ENCODE measurements around the gene CDC42. TPM values are rescaled to one million over a fixed set of nuclear protein-coding genes. Genes with fewer than 3 reads are reported as not detected.

Gene CDC42
- total and polyA plus RNA-seq, 9 of the 15 experiments (the other 6 are each of a cell fraction or from before 2014, with no cell fraction given): 186 to 398 (median 325) TPM

DNA sequence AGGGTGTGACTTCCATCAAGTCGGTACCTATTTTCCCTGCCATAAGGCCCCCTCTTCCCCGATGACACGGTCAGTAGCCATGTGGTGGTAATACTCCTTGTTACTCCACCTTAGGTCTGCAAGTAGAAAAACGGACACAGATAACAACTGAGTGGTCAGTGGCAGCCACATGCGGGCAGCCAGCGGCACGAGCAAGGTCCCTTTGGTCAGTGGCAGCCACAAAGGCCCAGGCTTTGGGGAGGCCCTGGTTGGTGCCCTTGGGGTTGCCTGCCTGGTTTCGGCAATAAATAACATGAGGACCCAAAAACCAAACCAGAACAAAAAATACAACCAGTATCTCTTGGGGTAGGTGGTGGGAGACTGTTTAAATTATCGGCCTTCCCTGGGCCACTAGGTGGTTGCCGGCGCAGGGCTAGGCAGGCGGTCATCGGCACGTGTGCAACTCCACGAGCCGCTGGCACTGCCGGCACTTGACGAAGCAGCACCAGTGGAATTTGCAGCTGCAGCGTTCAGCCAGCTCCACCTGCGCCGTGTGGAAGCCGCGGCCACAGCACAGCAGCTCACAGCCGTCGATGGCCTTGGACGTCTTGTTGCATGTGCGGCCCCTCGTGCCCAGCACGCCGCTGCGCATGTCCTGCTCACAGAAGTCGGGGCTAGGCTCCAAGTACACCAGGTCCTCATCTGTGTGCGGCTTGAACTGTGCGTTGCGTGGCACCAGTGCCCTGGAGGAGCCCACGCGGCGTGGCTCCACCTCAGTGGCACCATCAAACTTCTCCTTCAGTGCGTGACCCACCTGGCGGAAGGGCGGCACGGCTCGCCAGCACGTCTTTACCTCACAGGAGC is 67.3 kb downstream of the CDC42 start (continued):
- TF ChIP-seq RUNX1 (IDR thresholded peaks at IDR 0.05; ENCODE audit: low read depth) (no peak), SNIP1 (IDR thresholded peaks at IDR 0.05; ENCODE audit: low read depth) (no peak), ZNF12 (CRISPR knock-in tag; IDR thresholded peaks at IDR 0.05) (no peak), RBM22 (IDR thresholded peaks at IDR 0.05; ENCODE audit: low read depth, low read length, poor library complexity, severe bottlenecking) (peak; percentile 69), BMI1 (IDR thresholded peaks at IDR 0.05; ENCODE audit: low read length) (no peak), POLR2G (IDR thresholded peaks at IDR 0.05; ENCODE audit: low read depth, low read length) (peak; percentile 71), ZNF696 (CRISPR knock-in tag; conservative IDR thresholded peaks at IDR 0.05) (no peak), NR2C1 (IDR thresholded peaks at IDR 0.05) (no peak), NR2C1 (tag; IDR thresholded peaks at IDR 0.05) (no peak), FOXP4 (CRISPR knock-in tag; IDR thresholded peaks at IDR 0.05; ENCODE audit: borderline replicate concordance) (no peak), ZNF57 (CRISPR knock-in tag; IDR thresholded peaks at IDR 0.05) (no peak), ZKSCAN1 (IDR thresholded peaks at IDR 0.05; ENCODE audit: low read depth, low read length) (no peak), CC2D1A (IDR thresholded peaks at IDR 0.05) (no peak)
